K562 (cell line): ENCODE data around the gene AOC1. TPM values are rescaled to one million over a fixed set of nuclear protein-coding genes. Genes with fewer than 3 reads are reported as not detected.

Experiments used
- ATAC-seq: fragments of 200-7000 bp; cut with Tn5 transposase; 3 replicates; pipeline ENCODE4 v1.9.1; 2020; ENCODE audit warnings: moderate library complexity
- BruUV-seq: library from RNA; stranded (reverse); fragments of 400-500 nt; replicated peaks from 2 replicates; lab custom pipeline; 2021; lab: Mats Ljungman, UMichigan
- CTCF ChIA-PET: fragments of 300-600 bp; formaldehyde crosslinking; extraction: SDS; loops from one replicate; lab custom pipeline; 2021; ENCODE audit warnings: low intra/inter-chr PET ratio; lab: Yijun Ruan, JAX
- POLR2A ChIA-PET: fragments of 300-600, 350-650 bp; sonication (Branson Sonifier 250); formaldehyde crosslinking; extraction: SDS; loops from one replicate; lab custom pipeline; 2021; ENCODE audit warnings: antibody characterized with exemption, inconsistent platforms; lab: Yijun Ruan, JAX
- DNase-seq, 4 experiments: peaks; one replicate each; pipeline versions ENCODE4 v3.0.0 to v3.0.0-alpha.2; 2011 to 2018; ENCODE audit warnings: low spot score in 3 of 4, mixed read lengths in 3 of 4; ENCODE audit errors: extremely low read depth in 1 of 4
- FAIRE-seq: peaks from 2 replicates; lab custom pipeline; 2011; peaks lifted over from hg19 to GRCh38; lab: Jason Lieb, UNC
- H2AFZ ChIP-seq: 2 replicates; pipeline ENCODE4 v1.6.0; 2011; ENCODE audit warnings: low read depth, low read length, control low read depth, inconsistent platforms
- H3K27ac ChIP-seq: fragments of 200-600 bp; 3 replicates; pipeline ENCODE4 v1.8.0; 2011; ENCODE audit warnings: low read depth, mild to moderate bottlenecking, control low read depth, inconsistent platforms, low read length, moderate library complexity, mixed read lengths; ENCODE audit errors: extremely low read depth
- H3K27me3 ChIP-seq, 2 experiments: fragments of 300-600 bp in 1 of 2; 2 replicates in 1 of 2; 3 replicates in 1 of 2; pipeline versions ENCODE4 v1.6.0 to v1.8.0; 2011; ENCODE audit warnings: inconsistent platforms in 2 of 2, low read length in 2 of 2, mild to moderate bottlenecking in 1 of 2, mixed read lengths in 1 of 2, moderate library complexity in 1 of 2; ENCODE audit not compliant: control insufficient read depth in 2 of 2, insufficient read depth in 2 of 2
- H3K36me3 ChIP-seq: fragments of 300-600 bp; 3 replicates; pipeline ENCODE4 v1.8.0; 2011; ENCODE audit warnings: mild to moderate bottlenecking, low read length, inconsistent platforms; ENCODE audit not compliant: control insufficient read depth, insufficient read depth
- H3K4me1 ChIP-seq, 2 experiments: fragments of 200-600 bp in 1 of 2; replicated peaks in 1 of 2; 2 replicates in 1 of 2; 3 replicates in 1 of 2; pipeline versions ENCODE4 v1.5.1 to v1.8.0; 2011; ENCODE audit warnings: inconsistent platforms in 2 of 2, low read length in 2 of 2, mild to moderate bottlenecking in 1 of 2, mixed read lengths in 1 of 2, moderate library complexity in 1 of 2; ENCODE audit not compliant: control insufficient read depth in 2 of 2, insufficient read depth in 2 of 2
- H3K4me2 ChIP-seq: 2 replicates; pipeline ENCODE4 v1.6.1; 2011; ENCODE audit warnings: low read length, control low read depth, inconsistent platforms, mixed read lengths; ENCODE audit not compliant: insufficient read depth
- H3K4me3 ChIP-seq: fragments of 200-600 bp; sonication (generic), shearing (Covaris generic); 2 replicates; pipeline ENCODE4 v1.5.1; 2016; ENCODE audit warnings: control low read depth, inconsistent platforms
- H3K79me2 ChIP-seq: fragments of 200-600 bp; 3 replicates; pipeline ENCODE4 v1.8.0; 2011; ENCODE audit warnings: low read length, inconsistent platforms; ENCODE audit not compliant: control insufficient read depth, insufficient read depth
- H3K9ac ChIP-seq, 2 experiments: 2 replicates each; pipeline versions ENCODE4 v1.6.0 to v1.6.1; 2011; ENCODE audit warnings: low read depth in 2 of 2, low read length in 2 of 2, control low read depth in 1 of 2, inconsistent platforms in 1 of 2, mild to moderate bottlenecking in 1 of 2, mixed read lengths in 1 of 2; ENCODE audit not compliant: insufficient read depth in 1 of 2
- H3K9me1 ChIP-seq: one replicate; pipeline ENCODE4 v1.6.0; 2011; ENCODE audit warnings: inconsistent platforms, mild to moderate bottlenecking, low read length, moderate library complexity; ENCODE audit not compliant: control insufficient read depth, insufficient read depth
- H3K9me3 ChIP-seq: replicated peaks from 2 replicates; pipeline ENCODE4 v1.5.1; 2011; ENCODE audit warnings: low read depth, low read length, inconsistent platforms; ENCODE audit not compliant: control insufficient read depth, insufficient read depth
- H4K20me1 ChIP-seq: replicated peaks from 2 replicates; pipeline ENCODE4 v1.6.1; 2011; ENCODE audit warnings: low read length, inconsistent platforms, mixed read lengths; ENCODE audit not compliant: control insufficient read depth, insufficient read depth
- CHD2 ChIP-seq: IDR thresholded peaks from 2 replicates; pipeline ENCODE4 v1.6.1; 2011; ENCODE audit warnings: low read depth, low read length
- GATA2 ChIP-seq: sonication (generic); formaldehyde crosslinking; IDR thresholded peaks from 2 replicates; pipeline ENCODE4 v1.4.0; 2020; ENCODE audit warnings: mild to moderate bottlenecking, missing genetic modification reagents
- NFIC ChIP-seq: fragments of 450-650 bp; IDR thresholded peaks from 2 replicates; pipeline ENCODE4 v1.6.1; 2017; ENCODE audit warnings: mild to moderate bottlenecking, inconsistent platforms
- NR2F6 ChIP-seq: fragments of 450-650 bp; formaldehyde crosslinking; IDR thresholded peaks from 2 replicates; pipeline ENCODE4 v1.4.0; 2020; ENCODE audit warnings: mild to moderate bottlenecking
- TCF7 ChIP-seq: sonication (generic); IDR thresholded peaks from 2 replicates; pipeline ENCODE4 v1.6.1; 2016; ENCODE audit warnings: antibody characterized with exemption, borderline replicate concordance
- WGBS: fragments of 100-300 bp; shearing (Covaris generic); methylation state at CpG from one replicate; pipeline ENCODE4 v1.1.6; 2016; ENCODE audit warnings: low coverage, mixed read lengths; ENCODE audit not compliant: insufficient coverage; ENCODE audit errors: missing lambda C conversion rate; 5-methylcytosine and 5-hydroxymethylcytosine counted together
- in situ Hi-C: fragments of 300-500 bp; cut with MboI; formaldehyde crosslinking; loops from 4 replicates; pipeline ENCODE4 v1.15.0; 2018; ENCODE audit warnings: inconsistent platforms, mixed read lengths
- intact Hi-C: fragments of 100-400 bp; cut with micrococcal nuclease; formaldehyde crosslinking; loops from 2 replicates; pipeline ENCODE4 v1.14.2; 2022
- polyA plus RNA-seq, 8 experiments: library from polyadenylated mRNA; depleted of rRNA in 4 of 8; stranded (reverse) in 5 of 8; unstranded in 3 of 8; fragments of >200 nt; fragmentation: Nextera tagmentation in 2 of 8; fragmentation: Illumina TruSeq in 1 of 8; extraction: Ambion mirVana in 2 of 8; extraction: Trizol in 1 of 8; gene quantifications; 2 replicates each; pipeline versions ENCODE4 v1.2.1 to v1.2.3, GENCODE V29; 2011 to 2014; ENCODE audit warnings: inconsistent platforms in 1 of 8, missing spikeins in 1 of 8
- total RNA-seq, 7 experiments: library from RNA; depleted of rRNA in 6 of 7; stranded (reverse); fragments of >200 nt in 6 of 7; fragmentation: Illumina TruSeq in 2 of 7; extraction: Trizol in 2 of 7; gene quantifications; 2 replicates each; pipeline versions ENCODE4 v1.2.1 to v1.2.3, GENCODE V29; 2011 to 2021; ENCODE audit warnings: low replicate concordance in 1 of 7

The AOC1 gene
- total and polyA plus RNA-seq, 9 of the 15 experiments (the other 6 are each of a cell fraction or from before 2014, with no cell fraction given), result not detected

DNA sequence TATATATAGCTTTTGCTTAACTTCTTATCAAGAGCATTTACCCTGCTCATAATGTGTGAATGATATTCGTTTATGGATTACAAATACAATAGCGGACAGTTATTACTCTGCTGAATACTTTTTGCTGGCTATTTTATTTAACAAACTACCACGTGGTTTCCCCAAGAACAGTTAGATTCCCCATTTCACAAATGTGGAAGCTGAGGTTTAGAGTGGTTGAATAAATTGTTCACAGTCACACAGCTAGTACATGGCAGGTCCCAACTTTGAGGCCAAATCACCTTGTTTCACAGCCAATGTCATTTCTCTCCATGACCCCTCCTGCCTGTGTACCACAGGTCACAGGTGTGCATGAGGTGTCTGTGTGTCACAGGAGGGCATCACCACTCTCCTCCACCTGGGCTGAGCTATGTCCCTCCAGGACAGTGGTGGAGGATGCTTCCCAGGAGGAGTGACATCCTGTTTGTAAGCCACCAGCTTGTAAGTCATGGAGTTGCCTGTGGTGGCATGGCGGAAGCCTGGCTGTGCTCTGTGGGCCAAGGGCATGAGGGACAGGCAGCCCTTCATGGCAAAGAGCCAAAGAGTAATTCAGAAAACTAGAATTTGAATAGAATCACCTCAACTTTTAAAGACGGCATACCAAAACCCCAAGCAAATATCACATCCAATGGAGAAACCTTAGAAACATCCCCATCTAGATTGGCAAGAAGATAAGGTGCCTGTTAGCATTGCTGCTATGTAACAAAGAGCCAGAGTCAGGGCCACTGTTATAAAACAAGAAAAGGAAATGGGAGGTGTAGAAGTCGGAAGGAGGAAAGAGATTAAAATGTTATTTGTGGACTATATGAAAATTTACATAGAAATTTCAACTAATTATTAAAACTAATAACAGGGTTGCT, 51.9 kb downstream of the AOC1 start:
- H4K20me1 ChIP-seq, result no peaks in the 10 kb centered on the region
- no peaks in the 10 kb centered on the region for H3K9me3 ChIP-seq
- CTCF ChIA-PET, result no interaction called here
- H3K36me3 ChIP-seq, result no peaks in the 10 kb centered on the region
- POLR2A ChIA-PET, result interaction anchor here (0.5 to 1.4 kb wide), 4 partner anchors 8 to 204 kb away, joined by 3 to 7 read pairs (median 3); no protein-coding TSS in a partner anchor
- ATAC-seq (no peak), DNase-seq (peak in 3 of 4 experiments; percentile 14 to 24 (median 22)), FAIRE-seq (no peak)
- no TSS peak for BruUV-seq
- H3K9ac ChIP-seq, result no peak overlapping the region
- in situ Hi-C loops, result no loop called here
- H3K4me2 ChIP-seq, result no peak overlapping the region
- H3K27ac ChIP-seq, result no peak overlapping the region
- H3K4me3 ChIP-seq, result no peak overlapping the region
- no peak for TF ChIP-seq TCF7
- TF ChIP-seq CHD2, result no peak
- TF ChIP-seq GATA2, result peak; percentile 66
- TF ChIP-seq NR2F6 (CRISPR knock-in tag), result no peak
- TF ChIP-seq NFIC, result peak; percentile 52; the same call in 1 of the 2 replicates
- H3K4me1 ChIP-seq, result peaks cover 12 to 27% of the 10 kb centered on the region in 2 experiments; a peak in 4 of 5 replicates
- H3K27me3 ChIP-seq, result no peaks in the 10 kb centered on the region; a peak in 1 of 5 replicates
- H3K79me2 ChIP-seq, result no peaks in the 10 kb centered on the region
- WGBS, result 51% methylated on average over 6 of the region's 6 CpGs
- intact Hi-C loops, result no loop called here
- no peaks in the 10 kb centered on the region for H3K9me1 ChIP-seq
- H2AFZ ChIP-seq, result no peak overlapping the region
